Stimulated activated naive CD8-positive, alpha-beta T cell treated with anti-CD3 and anti-CD28 coated beads, Interleukin-15, Interleukin-2, amounts not matched to agents 100 ng/mL and 50 ng/mL, for 24 hours (primary cell): ENCODE measurements around the gene ADGRG1.

ENCODE experiments used
- H3K27ac Mint-ChIP-seq: one replicate; pipeline ENCODE4 v1.8.0; 2021; ENCODE audit warnings: mild to moderate bottlenecking, mixed read lengths
- H3K27me3 Mint-ChIP-seq: one replicate; pipeline ENCODE4 v1.8.0; 2021; ENCODE audit warnings: mixed read lengths
- H3K36me3 Mint-ChIP-seq: one replicate; pipeline ENCODE4 v1.8.0; 2021; ENCODE audit warnings: low read depth, mixed read lengths
- H3K4me1 Mint-ChIP-seq: one replicate; pipeline ENCODE4 v1.8.0; 2021; ENCODE audit warnings: low read depth, mixed read lengths
- H3K4me3 Mint-ChIP-seq: one replicate; pipeline ENCODE4 v1.8.0; 2021; ENCODE audit warnings: mild to moderate bottlenecking, mixed read lengths
- H3K9me3 Mint-ChIP-seq: one replicate; pipeline ENCODE4 v1.8.0; 2021; ENCODE audit warnings: mixed read lengths

ADGRG1 gene

GRCh38 chr16:57693550-57693949 lies 65.1 kb downstream of the ADGRG1 start:
- no peaks in the 10 kb centered on the region for H3K27me3 Mint-ChIP-seq
- peaks cover 31% of the 10 kb centered on the region for H3K4me1 Mint-ChIP-seq
- H3K9me3 Mint-ChIP-seq = no peaks in the 10 kb centered on the region
- no peak overlapping the region for H3K4me3 Mint-ChIP-seq
- H3K27ac Mint-ChIP-seq = no peak overlapping the region
- H3K36me3 Mint-ChIP-seq = no peaks in the 10 kb centered on the region

GRCh38 chr16:57694231-57694724 lies 65.8 kb downstream of the ADGRG1 start:
- Mint-ChIP-seq H3K27ac (no peak overlapping the region), H3K27me3 (no peaks in the 10 kb centered on the region), H3K4me1 (peaks cover 26% of the 10 kb centered on the region), H3K36me3 (no peaks in the 10 kb centered on the region), H3K9me3 (no peaks in the 10 kb centered on the region), H3K4me3 (no peak overlapping the region)

- Mint-ChIP-seq H3K36me3 (no peaks in the 10 kb centered on the region), H3K4me1 (peaks cover 19% of the 10 kb centered on the region), H3K9me3 (no peaks in the 10 kb centered on the region), H3K4me3 (peak within 1 kb of the TSS; percentile 42), H3K27ac (no peak within 1 kb of the TSS), H3K27me3 (no peaks in the 10 kb centered on the region)
These were observed 66.6 kb downstream of the ADGRG1 start, which contains the start of gene DRC7 for GRCh38 chr16:57694725-57695679. Gene DRC7 (plus strand): TSS chr16:57694806. CDS start chr16:57697950, 3,144 bp downstream.

GRCh38 chr16:57695680-57696069 lies 67.2 kb downstream of the ADGRG1 start:
- H3K27me3 Mint-ChIP-seq = no peaks in the 10 kb centered on the region
- H3K4me3 Mint-ChIP-seq = no peak overlapping the region
- no peaks in the 10 kb centered on the region for H3K9me3 Mint-ChIP-seq
- no peak overlapping the region for H3K27ac Mint-ChIP-seq
- H3K4me1 Mint-ChIP-seq = peaks cover 12% of the 10 kb centered on the region
- no peaks in the 10 kb centered on the region for H3K36me3 Mint-ChIP-seq

GRCh38 chr16:57696240-57696639 lies 67.8 kb downstream of the ADGRG1 start:
- peaks cover 10% of the 10 kb centered on the region for H3K4me1 Mint-ChIP-seq
- no peaks in the 10 kb centered on the region for H3K27me3 Mint-ChIP-seq
- H3K27ac Mint-ChIP-seq = no peak overlapping the region
- no peaks in the 10 kb centered on the region for H3K9me3 Mint-ChIP-seq
- H3K4me3 Mint-ChIP-seq = no peak overlapping the region
- no peaks in the 10 kb centered on the region for H3K36me3 Mint-ChIP-seq

GRCh38 chr16:57697896-57698537 lies 69.6 kb downstream of the ADGRG1 start:
- Mint-ChIP-seq H3K27ac (no peak overlapping the region), H3K9me3 (no peaks in the 10 kb centered on the region), H3K4me1 (peaks cover 10% of the 10 kb centered on the region), H3K27me3 (no peaks in the 10 kb centered on the region), H3K36me3 (no peaks in the 10 kb centered on the region), H3K4me3 (no peak overlapping the region)

GRCh38 chr16:57698812-57699405 lies 70.5 kb downstream of the ADGRG1 start:
- peaks cover 10% of the 10 kb centered on the region for H3K4me1 Mint-ChIP-seq
- no peak overlapping the region for H3K27ac Mint-ChIP-seq
- H3K36me3 Mint-ChIP-seq = no peaks in the 10 kb centered on the region
- H3K9me3 Mint-ChIP-seq = no peaks in the 10 kb centered on the region
- no peaks in the 10 kb centered on the region for H3K27me3 Mint-ChIP-seq
- H3K4me3 Mint-ChIP-seq = no peak overlapping the region

GRCh38 chr16:57699481-57699880 lies 71.1 kb downstream of the ADGRG1 start:
- Mint-ChIP-seq H3K4me3 (no peak overlapping the region), H3K27ac (no peak overlapping the region), H3K4me1 (peaks cover 5% of the 10 kb centered on the region), H3K36me3 (no peaks in the 10 kb centered on the region), H3K27me3 (no peaks in the 10 kb centered on the region), H3K9me3 (no peaks in the 10 kb centered on the region)

GRCh38 chr16:57699899-57700298 lies 71.5 kb downstream of the ADGRG1 start:
- Mint-ChIP-seq H3K4me1 (peaks cover under 1% of the 10 kb centered on the region), H3K27me3 (no peaks in the 10 kb centered on the region)

GRCh38 chr16:57700781-57701551 lies 72.5 kb downstream of the ADGRG1 start:
- Mint-ChIP-seq H3K27ac (no peak overlapping the region), H3K27me3 (no peaks in the 10 kb centered on the region), H3K4me3 (no peak overlapping the region), H3K36me3 (no peaks in the 10 kb centered on the region), H3K4me1 (no peaks in the 10 kb centered on the region), H3K9me3 (no peaks in the 10 kb centered on the region)

More at GRCh38 chr16:57699899-57700298, 71.5 kb downstream of the ADGRG1 start:
- Mint-ChIP-seq H3K4me3 (no peak overlapping the region), H3K9me3 (no peaks in the 10 kb centered on the region), H3K36me3 (no peaks in the 10 kb centered on the region), H3K27ac (no peak overlapping the region)

GRCh38 chr16:57701759-57702371 lies 73.4 kb downstream of the ADGRG1 start:
- Mint-ChIP-seq H3K9me3 (no peaks in the 10 kb centered on the region), H3K27ac (no peak overlapping the region), H3K36me3 (no peaks in the 10 kb centered on the region), H3K27me3 (no peaks in the 10 kb centered on the region), H3K4me1 (no peaks in the 10 kb centered on the region), H3K4me3 (no peak overlapping the region)

- H3K27ac Mint-ChIP-seq = no peak overlapping the region
- no peak overlapping the region for H3K4me3 Mint-ChIP-seq
- no peaks in the 10 kb centered on the region for H3K36me3 Mint-ChIP-seq
- H3K4me1 Mint-ChIP-seq = peaks cover 6% of the 10 kb centered on the region
- no peaks in the 10 kb centered on the region for H3K27me3 Mint-ChIP-seq
- H3K9me3 Mint-ChIP-seq = no peaks in the 10 kb centered on the region
These were observed 75.1 kb downstream of the ADGRG1 start for GRCh38 chr16:57703416-57704010.

GRCh38 chr16:57704011-57704904 lies 75.8 kb downstream of the ADGRG1 start:
- no peaks in the 10 kb centered on the region for H3K36me3 Mint-ChIP-seq
- H3K4me3 Mint-ChIP-seq = no peak overlapping the region
- H3K4me1 Mint-ChIP-seq = peaks cover 6% of the 10 kb centered on the region
- no peaks in the 10 kb centered on the region for H3K27me3 Mint-ChIP-seq
- no peak overlapping the region for H3K27ac Mint-ChIP-seq
- H3K9me3 Mint-ChIP-seq = no peaks in the 10 kb centered on the region
